H1 (cell line): ENCODE data around the gene LYRM4.
"Not testable (repeated sequence)": the region's sequence is repeated elsewhere in the genome, so short reads cannot be mapped to it uniquely, and the experiment has no call there.

ENCODE experiments used
- ATF3 ChIP-seq: IDR thresholded peaks from 2 replicates; pipeline ENCODE4 v1.6.1; 2011; ENCODE audit warnings: low read depth, mild to moderate bottlenecking, low read length; ENCODE audit not compliant: insufficient read depth
- CEBPB ChIP-seq: IDR thresholded peaks from 2 replicates; pipeline ENCODE4 v1.6.1; 2012; ENCODE audit warnings: low read depth, low read length
- CTCF ChIP-seq, 3 experiments: IDR thresholded peaks; 1 replicate in 2 of 3; 2 replicates in 1 of 3; pipeline versions ENCODE4 v1.5.1 to v1.6.1; 2011; ENCODE audit warnings: low read length in 3 of 3, mild to moderate bottlenecking in 3 of 3, inconsistent platforms in 2 of 3, low read depth in 1 of 3, moderate library complexity in 1 of 3; ENCODE audit not compliant: insufficient read depth in 1 of 3; ENCODE audit errors: control extremely low read depth in 1 of 3
- SIN3A ChIP-seq, 2 experiments: IDR thresholded peaks in 1 of 2; conservative IDR thresholded peaks in 1 of 2; 2 replicates each; pipeline ENCODE4 v1.6.1; 2011 to 2012; ENCODE audit warnings: low read length in 2 of 2, improper control_type of control experiment in 1 of 2, low read depth in 1 of 2, mild to moderate bottlenecking in 1 of 2
- SP1 ChIP-seq: IDR thresholded peaks from 2 replicates; pipeline ENCODE4 v1.6.1; 2011; ENCODE audit warnings: low read depth, low read length
- SP4 ChIP-seq: IDR thresholded peaks from 2 replicates; pipeline ENCODE4 v1.6.1; 2012; ENCODE audit warnings: low read length, inconsistent platforms
- YY1 ChIP-seq: IDR thresholded peaks from 2 replicates; pipeline ENCODE4 v1.6.1; 2011; ENCODE audit warnings: low read depth, mild to moderate bottlenecking, low read length

GRCh38 chr6:5120543-5120942 is 140.2 kb downstream of the LYRM4 start:
- not testable (repeated sequence) for TF ChIP-seq SIN3A (conservative IDR thresholded peaks at IDR 0.05 in 1 of 2, IDR thresholded peaks at IDR 0.05 in 1 of 2; ENCODE audit: low read depth in 1 of 2, low read length in 2 of 2); ATF3; CEBPB; SP4; CTCF (IDR thresholded peaks at IDR 0.05; ENCODE audit: control extremely low read depth in 1 of 3, insufficient read depth in 1 of 3, low read depth in 1 of 3, low read length in 3 of 3); YY1
- 0 out of 2 replicates have a peak, but pooled peaks have one; percentile 9 for TF ChIP-seq SP1
